GM19467 (cell line): ENCODE results near the gene LEMD1.
"Not testable (repeated sequence)": the region's sequence is repeated elsewhere in the genome, so short reads cannot be mapped to it uniquely, and the experiment has no call there.

Experiments used
- ATAC-seq: cut with Tn5 transposase; IDR thresholded peaks from one replicate; pipeline ENCODE4 v1.9.1; 2021; ENCODE audit warnings: mild to moderate bottlenecking, moderate library complexity; ENCODE audit not compliant: unreplicated experiment

The LEMD1 gene

GRCh38 chr1:205447457-205448341, 25.8 kb upstream of the LEMD1 start:
- no peak for ATAC-seq

- no peak for ATAC-seq
Measured at GRCh38 chr1:205446828-205447227, 25.0 kb upstream of the LEMD1 start.

GRCh38 chr1:205445646-205445935, 23.7 kb upstream of the LEMD1 start:
- ATAC-seq: no peak

- no peak for ATAC-seq
Measured at GRCh38 chr1:205444931-205445645, 23.2 kb upstream of the LEMD1 start.

- no peak for ATAC-seq
Measured at GRCh38 chr1:205444300-205444930, 22.6 kb upstream of the LEMD1 start.

- ATAC-seq: no peak
Measured at GRCh38 chr1:205443585-205444299, 21.9 kb upstream of the LEMD1 start.

- no peak for ATAC-seq
Measured at GRCh38 chr1:205442051-205442725, 20.3 kb upstream of the LEMD1 start.

GRCh38 chr1:205441716-205442050, 19.8 kb upstream of the LEMD1 start:
- ATAC-seq: no peak

GRCh38 chr1:205441318-205441633, 19.4 kb upstream of the LEMD1 start:
- peak; percentile 29 for ATAC-seq

- peak; percentile 58 for ATAC-seq
Measured at GRCh38 chr1:205440476-205441317, 18.8 kb upstream of the LEMD1 start.

- ATAC-seq: no peak
Measured at GRCh38 chr1:205440121-205440475, 18.2 kb upstream of the LEMD1 start.

GRCh38 chr1:205438213-205439158, 16.6 kb upstream of the LEMD1 start:
- no peak for ATAC-seq

GRCh38 chr1:205437570-205437969, 15.7 kb upstream of the LEMD1 start:
- ATAC-seq: no peak

- no peak for ATAC-seq
Measured at GRCh38 chr1:205436776-205437410, 15.0 kb upstream of the LEMD1 start.

- ATAC-seq: no peak
Measured at GRCh38 chr1:205435578-205436573, 14.0 kb upstream of the LEMD1 start.

GRCh38 chr1:205434738-205435137, 12.9 kb upstream of the LEMD1 start:
- no peak for ATAC-seq

GRCh38 chr1:205432692-205433091, 10.8 kb upstream of the LEMD1 start:
- not testable (repeated sequence) for ATAC-seq
